Measurements from ENCODE around the gene ELSPBP1. TPM values are rescaled to one million over a fixed set of nuclear protein-coding genes. Genes with fewer than 3 reads are reported as not detected.

ELSPBP1 gene
- not detected in 2 replicates for total RNA-seq

DNA sequence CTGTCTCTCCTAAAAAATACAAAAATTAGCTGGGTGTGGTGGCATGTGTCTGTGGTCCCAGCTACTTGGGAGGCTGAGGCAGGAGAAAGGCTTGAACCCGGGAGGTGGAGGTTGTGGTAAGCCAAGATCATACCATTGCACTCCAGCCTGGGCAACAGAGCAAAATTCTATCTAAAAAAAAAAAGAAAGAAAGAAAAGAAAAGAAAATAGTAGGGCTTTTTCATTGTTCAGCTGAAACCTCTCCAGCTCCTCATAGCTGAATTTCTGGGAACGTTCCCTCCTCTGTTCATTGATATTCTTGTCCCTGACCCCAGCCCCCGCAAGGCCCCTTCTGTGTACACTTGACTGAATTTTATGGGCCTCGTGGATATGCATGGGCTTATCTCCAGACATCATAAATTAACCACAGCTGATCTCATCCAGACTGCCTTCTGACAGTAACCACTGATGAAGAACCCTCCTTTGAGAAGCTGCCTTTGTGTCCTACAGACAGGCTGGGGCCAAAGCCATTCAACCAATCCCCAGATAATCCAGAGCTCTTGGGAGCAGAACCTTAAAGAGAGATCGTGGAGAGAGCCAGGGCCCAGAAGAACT, at the start of gene ELSPBP1:
Gene ELSPBP1, plus strand, starts transcription at position 424 of the 594 bp plus-strand sequence. CDS start 14,036 bp downstream, outside the sequence.

GRCh38 chr19:47992070-47992469, 2.4 kb upstream of the ELSPBP1 start, which contains the start of gene BSPH1:
Gene BSPH1, minus strand, starts transcription at chr19:47992170. Its CDS starts 89 bp downstream, at chr19:47992081.

DNA sequence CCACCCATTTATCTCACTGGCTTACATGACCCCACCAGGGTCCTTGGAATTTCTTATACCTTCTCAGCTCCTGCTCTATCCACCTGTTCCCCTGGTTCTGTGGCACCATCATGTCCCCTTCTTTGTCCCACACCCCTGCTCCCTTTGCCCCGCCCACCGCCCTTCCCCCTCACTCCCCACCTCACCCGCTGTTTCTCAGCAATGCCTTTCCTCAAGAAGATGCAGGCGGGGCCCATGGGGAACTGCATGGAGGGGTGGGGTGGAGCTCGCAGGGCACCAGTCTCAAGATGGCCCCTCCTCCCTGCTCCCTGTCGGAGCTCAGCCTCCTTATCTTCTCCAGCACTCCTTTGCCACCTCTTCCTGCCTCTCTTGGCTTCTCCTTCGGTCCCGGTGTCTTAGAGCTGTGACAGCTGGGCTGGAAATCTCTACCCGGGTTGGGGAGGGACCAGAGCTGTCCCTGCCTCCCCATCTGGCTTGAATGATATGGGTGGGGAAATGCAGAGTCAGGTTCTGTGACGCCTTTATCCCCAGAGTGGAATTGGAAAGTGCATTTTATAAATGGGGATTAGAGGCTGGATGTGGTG, 49.3 kb downstream of the ELSPBP1 start, which contains the start of gene CABP5:
Gene CABP5, minus strand, starts transcription at position 405 of the 584 bp plus-strand sequence. Its CDS starts 157 bp downstream, at position 248.

Other genes starting within 250 kb of the ELSPBP1 start
- gene NOP53, start 249.1 kb upstream of the ELSPBP1 start, total RNA-seq, result 168 and 169 TPM in 2 replicates
- gene SELENOW, start 215.9 kb upstream of the ELSPBP1 start, total RNA-seq, result 415 and 418 TPM in 2 replicates
- gene TPRX1, start 190.1 kb upstream of the ELSPBP1 start, total RNA-seq, result not detected in 2 replicates
- not detected in 2 replicates for gene CRX, start 172.7 kb upstream of the ELSPBP1 start, total RNA-seq
- not detected in 2 replicates for gene TPRX2, start 135.4 kb upstream of the ELSPBP1 start, total RNA-seq
- gene SULT2A1, start 108.3 kb upstream of the ELSPBP1 start, total RNA-seq, result not detected in 2 replicates
- not detected in 2 replicates for gene BSPH1, start 2.5 kb upstream of the ELSPBP1 start, total RNA-seq
- gene CABP5, start 49.4 kb downstream of the ELSPBP1 start, total RNA-seq, result not detected in 2 replicates
- gene PLA2G4C, start 116.2 kb downstream of the ELSPBP1 start, total RNA-seq, result 2.0 and 2.4 TPM in 2 replicates
- gene LIG1, start 175.7 kb downstream of the ELSPBP1 start, total RNA-seq, result 59.3 and 67.8 TPM in 2 replicates
- gene ZSWIM9, start 176.0 kb downstream of the ELSPBP1 start, total RNA-seq, result 0.59 and 1.2 TPM in 2 replicates